Stomach smooth muscle (tissue), 2 donors: Measurements from ENCODE around the gene ZMIZ1.

ENCODE experiments used
- H3K27ac ChIP-seq: one replicate; pipeline ENCODE4 v1.7.0; 2013; ENCODE audit warnings: mild to moderate bottlenecking, low read length, inconsistent platforms
- H3K27me3 ChIP-seq, 2 donors: one replicate each; pipeline ENCODE4 v1.7.0; 2013; ENCODE audit warnings: low read length in 2 of 2; ENCODE audit not compliant: insufficient read depth in 2 of 2, control insufficient read depth in 1 of 2
- H3K36me3 ChIP-seq, 2 donors: one replicate each; pipeline ENCODE4 v1.7.0; 2013; ENCODE audit warnings: low read length in 2 of 2; ENCODE audit not compliant: control insufficient read depth in 2 of 2, insufficient read depth in 2 of 2
- H3K4me1 ChIP-seq: one replicate; pipeline ENCODE4 v1.7.0; 2013; ENCODE audit warnings: low read length; ENCODE audit not compliant: control insufficient read depth, insufficient read depth
- H3K4me3 ChIP-seq, 2 donors: one replicate each; pipeline ENCODE4 v1.7.0; 2013; ENCODE audit warnings: low read length in 2 of 2
- H3K9ac ChIP-seq, 2 donors: one replicate each; pipeline ENCODE4 v1.7.0; 2013; ENCODE audit warnings: low read length in 2 of 2, mild to moderate bottlenecking in 1 of 2
- H3K9me3 ChIP-seq, 2 donors: one replicate each; pipeline ENCODE4 v1.7.0; 2013; ENCODE audit warnings: low read length in 2 of 2; ENCODE audit not compliant: control insufficient read depth in 2 of 2
- donor health status: healthy.
- donor health status: Pancreatic carcinoma.

ZMIZ1 gene

DNA sequence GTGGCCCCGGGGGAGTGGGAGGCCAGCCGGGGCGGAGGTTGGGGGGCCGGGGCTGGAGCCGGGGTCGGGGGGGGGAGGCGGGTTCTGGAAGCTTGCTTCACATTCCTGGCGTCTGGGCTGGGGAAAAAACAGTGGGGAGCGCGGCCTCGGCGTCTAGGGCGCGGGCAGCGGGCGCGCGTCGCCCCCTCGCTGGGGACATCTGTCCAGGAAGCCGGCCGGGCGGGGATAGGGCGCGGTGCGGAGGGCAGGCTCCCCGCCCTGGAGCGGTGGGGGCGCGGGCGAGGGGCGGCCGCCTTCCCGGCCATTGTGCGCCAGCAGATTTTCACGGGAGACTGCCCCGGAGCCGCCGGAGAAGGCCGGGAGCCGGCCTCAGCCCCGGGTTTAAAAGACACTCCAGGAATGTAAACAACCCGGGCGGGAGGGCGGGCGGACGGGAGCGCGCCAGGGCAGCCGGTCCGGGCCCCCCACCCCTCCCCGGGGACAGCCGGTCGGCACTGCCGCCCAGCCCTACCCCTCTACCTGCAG, 1.4 kb downstream of the ZMIZ1 start:
- H3K27me3 ChIP-seq = no peaks in the 10 kb centered on the region
- no peaks in the 10 kb centered on the region for H3K9me3 ChIP-seq
- H3K4me3 ChIP-seq = peak overlapping the region; percentile 95 to 99
- peak overlapping the region; percentile 97 for H3K27ac ChIP-seq
- H3K36me3 ChIP-seq = no peaks in the 10 kb centered on the region
- H3K4me1 ChIP-seq = peaks cover 57% of the 10 kb centered on the region
- peak overlapping the region; percentile 90 to 94 for H3K9ac ChIP-seq

DNA sequence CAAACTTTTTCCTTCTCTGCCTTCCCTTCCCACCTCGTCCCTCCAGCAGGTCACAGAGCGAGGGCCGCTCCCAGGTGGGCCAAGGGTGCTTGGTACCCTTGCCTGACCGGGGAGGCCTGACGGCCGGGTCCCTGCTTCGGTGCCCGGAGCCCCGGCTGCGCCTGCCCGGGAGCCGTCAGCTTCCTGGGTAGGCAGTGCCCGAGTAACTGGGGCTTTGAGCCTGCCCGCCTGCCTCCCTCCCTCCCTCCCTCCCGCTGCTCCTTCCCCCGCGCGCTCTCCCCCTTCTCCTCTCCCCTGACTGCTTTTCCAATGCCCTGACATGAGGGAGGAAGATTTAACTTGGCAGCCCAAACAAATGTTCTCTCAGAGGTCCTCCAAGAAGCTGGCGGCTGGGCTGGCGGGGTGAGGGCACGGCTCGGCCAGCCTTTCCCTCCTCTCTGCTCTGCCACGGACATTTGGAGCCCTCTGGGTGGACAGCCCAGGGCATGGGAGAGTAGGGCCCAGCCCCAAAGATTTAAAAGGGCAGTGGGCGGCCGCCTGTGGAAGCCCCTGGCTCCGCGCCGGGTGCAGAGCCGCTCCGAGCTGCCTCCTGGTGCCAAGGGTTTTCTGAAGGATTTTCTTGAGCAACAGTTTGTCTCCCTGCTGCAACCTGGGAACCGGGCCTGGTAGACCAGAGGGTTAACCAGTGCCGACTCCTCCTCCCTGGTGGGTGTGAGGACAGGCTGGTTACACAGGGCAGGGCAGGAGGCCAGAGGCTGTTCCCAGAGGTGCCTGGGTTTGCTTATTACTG, 2.0 kb downstream of the ZMIZ1 start:
- Histone ChIP-seq H3K4me3 (peak overlapping the region; percentile 77 to 95), H3K27me3 (no peaks in the 10 kb centered on the region), H3K9me3 (no peaks in the 10 kb centered on the region), H3K4me1 (peaks cover 63% of the 10 kb centered on the region), H3K36me3 (no peaks in the 10 kb centered on the region), H3K9ac (peak overlapping the region; percentile 77 to 90), H3K27ac (peak overlapping the region; percentile 97)

DNA sequence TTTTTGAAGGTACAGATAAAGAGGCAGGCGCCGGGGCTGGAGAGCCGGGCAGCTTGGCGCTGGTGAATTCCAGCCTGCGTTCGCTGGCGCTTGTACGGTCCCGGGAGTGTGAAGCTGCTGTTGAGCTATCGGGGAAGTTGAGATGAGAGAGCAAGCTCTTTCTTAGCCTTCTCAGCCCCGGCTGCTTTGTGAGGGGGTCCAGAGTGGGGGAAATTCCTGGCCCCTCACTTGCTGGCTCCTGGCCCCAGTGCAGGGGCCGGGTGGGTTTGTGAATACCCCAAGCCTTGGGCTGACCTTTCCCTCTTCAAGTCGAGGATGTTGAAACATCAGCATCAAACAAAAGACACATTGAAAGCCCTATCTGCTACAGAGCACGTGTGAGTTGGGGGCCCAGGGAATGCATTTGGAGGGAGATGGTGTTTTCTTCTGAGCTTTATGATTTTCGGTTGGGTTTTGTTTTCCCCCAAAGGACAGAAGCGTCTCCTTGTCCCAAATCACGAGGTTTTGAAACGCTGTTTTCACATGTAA, 2.7 kb downstream of the ZMIZ1 start:
- H3K27ac ChIP-seq = peak overlapping the region; percentile 97
- H3K9ac ChIP-seq = peak overlapping the region; percentile 77 to 90
- no peaks in the 10 kb centered on the region for H3K9me3 ChIP-seq
- H3K4me3 ChIP-seq = peak overlapping the region; percentile 77 to 95
- no peaks in the 10 kb centered on the region for H3K36me3 ChIP-seq
- H3K4me1 ChIP-seq = peaks cover 68% of the 10 kb centered on the region
- H3K27me3 ChIP-seq = no peaks in the 10 kb centered on the region

DNA sequence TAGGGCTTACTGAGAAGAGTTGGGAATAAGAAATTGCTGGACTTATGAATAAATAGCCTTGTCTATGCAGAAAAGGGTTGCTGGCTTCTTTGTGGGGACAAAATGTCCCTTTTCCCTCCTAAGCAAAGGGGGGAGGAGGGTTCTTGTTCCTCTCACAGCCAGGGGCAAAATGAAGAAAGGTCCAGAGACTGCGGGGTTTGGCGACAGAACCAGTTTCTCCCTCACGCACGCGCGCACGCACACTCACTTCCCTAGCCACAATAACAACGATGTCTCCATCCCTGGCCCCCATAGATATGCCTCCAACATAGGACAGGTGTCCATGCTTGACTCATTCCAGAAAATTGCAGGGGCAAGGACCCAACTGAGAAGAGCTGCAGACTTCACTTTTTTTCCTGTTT, 3.3 kb downstream of the ZMIZ1 start:
- H3K9ac ChIP-seq = peak overlapping the region; percentile 36 to 55
- no peaks in the 10 kb centered on the region for H3K9me3 ChIP-seq
- peak overlapping the region; percentile 97 for H3K27ac ChIP-seq
- no peaks in the 10 kb centered on the region for H3K27me3 ChIP-seq
- no peaks in the 10 kb centered on the region for H3K36me3 ChIP-seq
- peak overlapping the region in 1 of 2 donors; percentile 95 for H3K4me3 ChIP-seq
- peaks cover 69% of the 10 kb centered on the region for H3K4me1 ChIP-seq

DNA sequence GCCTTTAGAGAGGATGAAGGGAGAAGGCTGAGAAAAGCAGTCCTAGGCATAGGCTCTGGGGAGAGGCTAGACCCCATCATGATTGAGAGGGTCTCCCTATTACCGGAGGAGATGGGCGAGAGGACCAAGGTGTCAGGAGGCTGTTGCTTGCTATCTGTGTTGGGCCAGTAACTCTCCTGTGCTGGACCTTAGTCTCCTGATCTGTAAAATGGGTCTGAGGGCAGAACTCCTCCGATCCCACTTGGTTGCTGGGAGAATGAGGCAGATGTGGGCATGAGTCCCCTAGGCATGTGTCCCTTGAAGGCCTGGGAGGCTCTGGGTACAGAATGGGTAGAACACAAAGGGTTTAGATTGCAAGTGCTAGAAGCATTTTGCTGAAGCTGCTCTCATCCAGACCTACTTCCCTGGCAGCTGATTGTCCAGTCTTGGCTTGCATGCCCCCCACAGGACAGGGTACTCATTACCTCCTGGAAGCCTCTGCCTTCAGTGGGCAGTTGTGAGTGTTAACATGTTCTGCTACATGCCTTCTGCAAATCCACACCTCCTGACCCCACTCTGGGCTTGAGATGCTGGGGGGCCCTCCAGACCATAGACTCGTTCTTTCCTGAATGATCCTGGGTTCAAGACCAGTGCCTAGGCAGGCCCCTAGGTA, 4.4 kb downstream of the ZMIZ1 start:
- Histone ChIP-seq H3K9me3 (no peaks in the 10 kb centered on the region), H3K9ac (peak overlapping the region; percentile 36 to 55), H3K36me3 (no peaks in the 10 kb centered on the region), H3K4me3 (peak overlapping the region in 1 of 2 donors; percentile 95), H3K27me3 (no peaks in the 10 kb centered on the region), H3K4me1 (peaks cover 76% of the 10 kb centered on the region), H3K27ac (peak overlapping the region; percentile 97)

DNA sequence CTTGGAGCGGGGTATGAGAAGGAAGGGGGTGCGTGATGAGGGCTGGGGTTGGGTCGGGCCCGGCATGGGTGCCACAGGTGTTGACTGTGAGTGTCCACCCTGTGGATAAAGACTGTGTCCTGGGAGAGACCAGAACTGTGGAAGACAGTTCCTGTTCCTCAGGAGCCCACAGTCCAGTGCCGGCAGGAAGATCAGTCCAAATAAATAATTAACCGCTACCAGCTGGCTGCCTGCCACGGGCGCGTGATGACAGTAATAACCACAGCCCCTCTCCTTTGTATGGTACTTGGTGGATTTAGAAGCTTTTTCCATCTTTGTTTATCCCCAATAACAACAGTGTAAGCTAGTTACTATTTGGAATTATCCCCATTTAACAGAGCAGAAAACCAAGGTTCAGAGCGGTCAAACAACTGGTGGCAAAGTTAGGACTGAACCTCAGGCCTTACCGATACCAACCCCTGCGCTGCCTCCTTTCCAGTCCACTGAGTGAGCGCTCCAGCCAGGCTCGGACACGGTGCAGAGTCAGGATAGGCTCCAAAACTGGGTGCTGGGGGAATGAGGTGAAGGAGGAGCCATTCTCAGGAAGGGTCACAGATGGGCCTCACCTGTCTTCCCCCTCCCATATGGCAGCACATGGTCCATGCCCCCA, 5.1 kb downstream of the ZMIZ1 start:
- Histone ChIP-seq H3K27ac (peak overlapping the region; percentile 97), H3K4me1 (peaks cover 80% of the 10 kb centered on the region), H3K4me3 (peak overlapping the region in 1 of 2 donors; percentile 95), H3K9me3 (no peaks in the 10 kb centered on the region), H3K9ac (peak overlapping the region in 1 of 2 donors; percentile 21), H3K27me3 (no peaks in the 10 kb centered on the region), H3K36me3 (no peaks in the 10 kb centered on the region)

DNA sequence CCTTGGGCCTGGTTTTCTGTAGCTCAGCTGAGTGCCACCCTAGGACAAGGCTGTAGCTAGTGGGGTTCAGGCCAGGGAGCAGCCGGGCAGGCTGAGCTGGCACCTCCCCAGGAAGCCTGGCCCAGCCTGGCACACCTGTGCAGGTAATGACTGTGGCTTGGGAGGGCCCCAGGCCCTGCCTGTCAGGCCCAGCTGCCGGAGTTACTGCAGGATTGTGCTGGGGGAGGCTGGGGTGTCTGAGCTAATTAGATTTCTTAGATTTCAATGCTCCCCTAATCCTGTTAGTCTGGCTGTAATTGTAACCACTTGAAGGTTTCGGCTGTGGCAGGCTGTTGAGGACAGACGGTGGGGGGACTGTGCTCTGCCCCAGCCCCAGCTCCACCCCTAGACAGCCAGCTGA, 6.0 kb downstream of the ZMIZ1 start:
- Histone ChIP-seq H3K4me3 (peak overlapping the region in 1 of 2 donors; percentile 22), H3K36me3 (no peaks in the 10 kb centered on the region), H3K9ac (peak overlapping the region in 1 of 2 donors; percentile 13), H3K9me3 (no peaks in the 10 kb centered on the region), H3K27ac (no peak overlapping the region), H3K4me1 (peaks cover 85% of the 10 kb centered on the region), H3K27me3 (no peaks in the 10 kb centered on the region)

DNA sequence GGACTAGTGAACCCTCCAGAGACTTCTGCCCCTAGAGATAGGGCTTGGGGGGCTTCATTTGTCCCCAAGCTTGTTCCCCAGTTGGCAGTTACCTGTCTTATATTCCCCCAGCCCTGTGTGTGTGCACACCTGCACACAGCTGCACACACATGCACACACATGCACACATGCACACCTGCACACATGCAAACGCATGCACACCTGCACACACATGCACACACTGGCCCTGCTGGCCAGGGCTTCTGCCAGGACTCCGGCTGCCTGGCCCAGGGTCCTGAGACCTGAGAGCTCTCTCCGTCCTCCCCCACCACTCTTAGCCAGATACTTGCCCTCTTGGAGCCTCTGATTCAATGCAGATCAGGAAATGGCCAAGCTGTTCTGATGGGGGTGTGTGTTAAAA, 6.7 kb downstream of the ZMIZ1 start:
- peaks cover 91% of the 10 kb centered on the region for H3K4me1 ChIP-seq
- H3K9me3 ChIP-seq = no peaks in the 10 kb centered on the region
- no peak overlapping the region for H3K9ac ChIP-seq
- H3K27ac ChIP-seq = peak overlapping the region; percentile 24
- H3K4me3 ChIP-seq = peak overlapping the region in 1 of 2 donors; percentile 8
- H3K36me3 ChIP-seq = no peaks in the 10 kb centered on the region
- H3K27me3 ChIP-seq = no peaks in the 10 kb centered on the region

DNA sequence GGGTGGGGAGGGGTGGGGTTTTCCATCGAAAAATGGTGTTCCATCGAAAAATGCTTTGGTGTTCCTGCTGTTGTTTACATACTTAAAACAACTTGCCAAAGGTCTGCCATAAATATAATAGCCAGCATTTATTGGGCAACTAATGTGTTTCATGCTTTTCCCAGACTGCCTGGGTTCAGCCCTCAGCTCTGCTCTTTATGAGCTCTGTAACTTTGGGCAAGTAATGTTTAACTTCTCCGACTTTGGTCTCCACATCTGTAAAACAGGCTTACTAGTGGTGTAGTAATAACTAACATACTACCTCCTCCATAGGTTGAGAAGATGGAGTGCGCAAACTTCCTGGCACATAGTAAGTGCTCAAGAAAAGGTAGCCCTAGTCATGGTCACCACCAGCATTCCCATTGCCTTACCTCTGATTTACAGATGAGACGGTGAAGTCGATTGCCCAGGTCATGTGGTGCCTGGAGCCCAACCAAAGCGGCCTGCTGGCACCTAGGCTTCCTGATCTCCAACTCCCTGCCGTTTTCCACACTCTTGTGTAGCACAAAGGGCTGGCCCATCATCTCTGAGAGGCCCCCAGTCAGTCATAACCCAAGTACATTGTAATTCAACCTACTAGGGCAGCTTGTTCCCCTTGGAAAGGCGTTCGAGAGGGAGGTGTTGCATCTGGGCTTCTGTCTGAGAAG, 8.9 kb downstream of the ZMIZ1 start:
- no peaks in the 10 kb centered on the region for H3K27me3 ChIP-seq
- no peaks in the 10 kb centered on the region for H3K36me3 ChIP-seq
- no peaks in the 10 kb centered on the region for H3K9me3 ChIP-seq
- no peak overlapping the region for H3K4me3 ChIP-seq
- peaks cover 96% of the 10 kb centered on the region for H3K4me1 ChIP-seq
- H3K9ac ChIP-seq = peak overlapping the region in 1 of 2 donors; percentile 36
- no peak overlapping the region for H3K27ac ChIP-seq
